Activated CD4-positive, alpha-beta T cell treated with anti-CD3 and anti-CD28 coated beads, Interleukin-2, Interleukin-4, amounts not matched to agents 100 ng/mL and 50 ng/mL, durations not matched to agents 16 hours and 8 hours (primary cell): Measurements from ENCODE around the gene KRT73.
"Not testable (repeated sequence)": the region's sequence is repeated elsewhere in the genome, so short reads cannot be mapped to it uniquely, and the experiment has no call there.

Experiments used
- DNase-seq: peaks from one replicate; pipeline ENCODE4 v3.0.0-alpha.2; 2020; ENCODE audit warnings: low spot score

Gene KRT73

DNA sequence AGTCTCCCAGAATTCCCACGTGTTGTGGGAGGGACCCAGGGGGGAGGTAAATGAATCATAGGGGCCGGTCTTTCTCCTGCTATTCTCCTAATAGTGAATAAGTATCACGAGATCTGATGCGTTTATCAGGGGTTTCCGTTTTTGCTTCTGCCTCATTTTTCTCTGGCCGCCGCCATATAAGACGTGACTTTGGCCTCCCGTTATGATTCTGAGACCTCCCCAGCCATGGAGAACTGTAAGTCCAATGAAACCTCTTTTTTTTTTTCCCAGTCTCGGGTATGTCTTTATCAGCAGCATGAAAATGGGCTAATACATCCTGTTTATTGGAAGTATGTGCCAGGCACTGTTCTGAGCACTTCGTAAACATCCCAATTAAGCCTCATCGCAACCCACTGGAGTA lies 17.9 kb downstream of the KRT73 start:
- no peak for DNase-seq

DNA sequence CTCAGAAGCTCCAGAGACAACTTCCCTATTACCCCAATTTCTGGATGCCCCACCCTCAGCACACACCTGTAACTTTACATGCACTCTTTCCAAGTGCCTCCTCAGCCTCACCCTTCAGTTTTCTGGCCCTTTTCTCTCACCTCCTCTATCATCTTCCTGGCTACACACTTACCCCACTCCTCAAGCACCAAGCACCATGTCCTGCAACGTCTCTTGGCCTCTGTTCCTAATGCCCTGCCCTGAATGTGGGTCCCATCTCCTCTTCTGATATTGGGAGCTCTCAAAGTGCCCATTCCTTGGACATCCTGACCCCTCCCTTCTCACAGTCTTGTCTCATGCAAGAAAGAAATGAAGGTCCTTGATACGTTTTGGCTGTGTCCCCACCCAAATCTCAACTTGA lies 18.3 kb downstream of the KRT73 start:
- DNase-seq: no peak

DNA sequence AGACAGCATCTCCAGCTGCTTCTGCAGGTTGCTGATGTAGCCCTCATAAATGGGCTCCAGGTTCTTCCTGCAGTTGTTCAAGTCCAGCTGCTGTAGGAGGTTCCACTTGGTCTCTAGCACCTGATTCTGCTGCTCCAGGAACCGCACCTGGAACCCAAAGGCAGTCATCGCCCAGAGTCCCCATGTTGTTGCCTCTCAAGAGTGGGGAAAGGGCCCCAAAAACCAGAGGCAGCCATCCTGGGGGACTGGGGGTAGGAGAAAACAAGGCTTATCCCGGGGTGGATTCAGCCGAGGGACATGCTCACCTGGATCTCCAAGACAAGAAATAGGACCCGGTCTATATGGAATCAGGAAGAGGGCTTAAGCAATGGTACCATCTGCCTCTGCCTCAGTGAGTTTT lies 19.4 kb downstream of the KRT73 start:
- no peak for DNase-seq

DNA sequence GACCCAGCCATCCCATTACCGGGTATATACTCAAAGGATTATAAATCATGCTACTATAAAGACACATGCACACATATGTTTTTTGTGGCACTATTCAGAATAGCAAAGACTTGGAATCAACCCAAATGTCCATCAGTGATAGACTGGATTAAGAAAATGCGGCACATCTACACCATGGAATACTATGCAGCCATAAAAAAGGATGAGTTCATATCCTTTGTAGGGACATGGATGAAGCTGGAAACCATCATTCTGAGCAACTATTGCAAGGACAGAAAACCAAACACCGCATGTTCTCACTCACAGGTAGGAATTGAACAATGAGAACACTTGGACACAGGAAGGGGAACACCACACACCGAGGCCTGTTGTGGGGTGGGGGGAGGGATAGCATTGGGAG lies 24.1 kb downstream of the KRT73 start:
- not testable (repeated sequence) for DNase-seq

GRCh38 chr12:52591521-52591920 lies 26.8 kb downstream of the KRT73 start:
- no peak for DNase-seq

- DNase-seq: no peak
Measured at GRCh38 chr12:52590021-52590420, 28.3 kb downstream of the KRT73 start.

DNA sequence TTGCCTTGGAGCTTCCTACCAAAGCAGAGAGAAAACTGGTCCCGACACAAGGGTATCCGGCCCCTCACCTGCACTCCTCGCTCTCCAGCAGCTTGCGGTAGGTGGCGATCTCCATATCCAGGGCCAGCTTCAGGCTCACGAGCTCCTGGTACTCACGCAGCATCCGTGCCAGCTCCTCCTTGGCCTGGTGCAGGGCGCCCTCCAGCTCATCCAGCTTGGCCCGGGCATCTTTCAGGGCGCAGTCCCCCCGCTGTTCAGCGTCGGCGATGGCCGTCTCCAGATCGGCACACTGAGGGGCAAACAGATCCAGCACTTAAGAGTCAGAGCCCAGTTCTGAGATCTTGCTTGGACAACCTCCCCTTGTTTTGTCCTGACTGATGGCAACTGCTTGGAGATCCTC lies 30.8 kb downstream of the KRT73 start:
- no peak for DNase-seq

DNA sequence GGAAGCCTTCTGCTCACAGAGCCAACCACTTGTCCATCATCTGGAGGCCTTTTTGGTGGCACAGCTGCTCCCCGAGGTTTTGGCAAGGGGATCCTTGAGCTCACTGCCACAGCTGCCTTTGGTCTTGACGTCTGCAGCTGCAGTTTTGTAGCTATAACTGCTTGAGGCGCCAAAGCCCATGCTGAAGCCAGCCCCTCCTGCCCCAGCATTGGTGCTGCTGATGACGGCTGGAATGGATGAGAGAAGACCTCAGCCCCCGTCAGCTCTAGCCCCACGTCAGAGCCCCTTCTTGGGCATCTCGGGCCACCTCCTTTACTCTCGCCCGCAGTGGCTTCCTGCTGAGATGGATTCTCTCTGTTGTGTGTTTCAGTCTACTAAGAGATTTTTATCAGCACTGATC lies 32.4 kb downstream of the KRT73 start:
- no peak for DNase-seq

GRCh38 chr12:52585066-52585465 lies 33.3 kb downstream of the KRT73 start:
- DNase-seq: no peak

- DNase-seq: no peak
Measured at GRCh38 chr12:52584156-52584682, 34.1 kb downstream of the KRT73 start.

DNA sequence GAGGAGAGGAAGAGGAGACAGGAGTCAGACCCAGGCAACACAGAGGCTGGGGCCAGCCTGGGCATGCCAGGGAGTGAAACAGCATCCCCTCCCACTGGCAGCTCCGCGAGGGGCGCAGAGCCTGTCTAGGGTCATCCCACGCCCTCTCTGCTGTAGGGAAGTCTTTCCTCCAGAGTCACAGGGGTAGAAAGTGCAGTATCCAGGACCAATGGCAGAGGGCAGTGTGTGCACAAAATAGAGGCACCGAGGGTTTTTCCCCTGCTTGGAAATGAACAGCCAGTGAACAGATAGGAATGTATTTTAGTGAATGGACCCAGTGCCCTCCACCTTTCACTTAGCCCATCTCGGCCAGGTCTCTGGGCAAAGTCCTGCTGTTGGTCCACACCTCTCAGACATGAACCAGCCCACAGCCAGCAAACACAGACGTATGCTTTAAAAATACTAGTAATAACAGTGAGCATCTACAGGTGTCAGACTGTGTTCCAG lies 35.3 kb downstream of the KRT73 start:
- peak; percentile 46 for DNase-seq

DNA sequence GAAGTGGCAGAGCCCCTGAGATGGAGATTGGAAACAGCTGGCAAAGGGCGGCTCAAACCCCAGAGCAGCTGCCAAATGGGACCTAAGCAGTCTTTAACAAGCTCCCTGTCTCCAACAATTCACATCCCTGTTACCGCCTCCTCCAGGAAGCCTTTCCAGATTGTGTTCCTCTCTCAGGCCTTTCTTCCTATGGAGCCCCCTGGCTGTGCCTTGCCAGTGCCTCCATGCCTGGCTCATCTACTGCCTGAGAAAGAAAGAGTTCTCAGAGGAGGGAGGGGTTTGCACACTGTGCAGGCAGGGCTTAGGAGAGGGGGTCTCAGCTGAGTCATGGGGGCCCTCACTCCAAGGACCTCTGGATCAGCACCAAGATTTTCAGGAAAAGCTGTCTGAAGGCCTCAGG lies 35.9 kb downstream of the KRT73 start:
- DNase-seq: no peak

GRCh38 chr12:52581481-52581880 lies 36.9 kb downstream of the KRT73 start:
- DNase-seq: no peak

DNA sequence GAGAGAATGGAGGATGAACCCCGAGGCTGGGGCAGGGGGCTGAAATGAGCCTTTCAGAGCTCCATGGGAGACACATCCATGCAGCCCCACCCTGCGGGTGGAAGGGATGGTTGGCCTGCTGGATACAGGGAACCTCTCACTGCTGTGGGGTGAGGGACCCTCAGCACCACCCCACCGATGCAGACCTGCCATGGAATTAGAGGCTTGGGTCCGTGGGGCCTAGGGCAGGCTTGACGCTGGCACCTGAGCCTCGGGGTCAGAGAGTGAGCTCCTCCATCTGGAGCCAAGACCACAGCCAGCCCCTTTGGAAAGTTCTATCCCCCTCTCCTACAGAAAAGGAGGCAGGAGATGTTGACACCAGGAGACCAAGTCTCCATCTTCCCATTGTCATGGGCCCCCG lies 37.3 kb downstream of the KRT73 start:
- DNase-seq: no peak

- DNase-seq: no peak
Measured at GRCh38 chr12:52580496-52580895, 37.9 kb downstream of the KRT73 start.

DNA sequence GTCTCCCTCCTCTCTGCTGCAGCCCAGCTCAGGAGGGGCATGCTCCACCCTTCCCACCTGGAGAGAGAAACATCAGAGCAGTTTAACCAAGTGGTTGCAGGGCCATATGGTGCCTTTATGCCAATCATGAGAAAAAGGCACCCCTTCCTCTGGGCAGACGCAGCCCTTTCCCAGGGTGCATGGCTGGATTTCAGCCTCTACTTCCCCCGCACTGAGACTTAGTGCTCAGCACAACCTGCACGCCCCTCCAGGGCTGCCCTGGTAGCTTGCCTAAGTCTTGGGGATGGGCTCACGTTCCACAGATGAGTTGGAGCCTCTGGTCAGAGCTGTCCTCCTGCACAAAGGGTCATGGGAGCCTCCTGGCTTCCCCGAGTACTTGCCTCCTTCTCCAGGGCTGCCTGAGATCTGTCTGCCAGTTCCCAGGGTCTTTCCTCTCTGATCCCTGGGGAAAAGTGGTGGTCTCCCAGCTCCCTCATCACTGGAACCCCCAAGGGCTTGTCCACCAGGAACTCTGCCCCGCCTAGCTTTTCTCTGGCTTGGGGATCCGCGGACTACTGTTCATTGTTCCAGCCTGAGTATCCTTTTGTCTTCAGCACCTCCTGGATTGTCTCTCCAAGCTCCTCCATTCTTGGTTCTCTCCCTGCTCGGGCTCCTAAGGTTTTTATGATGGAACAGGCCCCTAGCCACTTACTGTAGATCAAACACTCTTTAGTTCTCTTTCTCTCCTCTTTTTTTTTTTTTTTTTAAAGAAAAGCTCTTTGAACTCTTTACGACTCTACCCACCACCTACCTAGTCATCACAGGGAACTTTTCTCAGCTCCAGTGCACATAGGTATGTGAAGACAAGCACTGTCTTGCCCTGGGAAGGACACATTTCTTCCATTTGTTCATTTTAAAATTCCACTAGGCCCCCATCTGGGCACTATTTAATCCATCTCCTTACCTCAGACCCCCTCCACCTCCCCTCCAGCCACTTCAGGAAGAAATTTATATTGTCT lies 38.6 kb downstream of the KRT73 start:
- DNase-seq: no peak

DNA sequence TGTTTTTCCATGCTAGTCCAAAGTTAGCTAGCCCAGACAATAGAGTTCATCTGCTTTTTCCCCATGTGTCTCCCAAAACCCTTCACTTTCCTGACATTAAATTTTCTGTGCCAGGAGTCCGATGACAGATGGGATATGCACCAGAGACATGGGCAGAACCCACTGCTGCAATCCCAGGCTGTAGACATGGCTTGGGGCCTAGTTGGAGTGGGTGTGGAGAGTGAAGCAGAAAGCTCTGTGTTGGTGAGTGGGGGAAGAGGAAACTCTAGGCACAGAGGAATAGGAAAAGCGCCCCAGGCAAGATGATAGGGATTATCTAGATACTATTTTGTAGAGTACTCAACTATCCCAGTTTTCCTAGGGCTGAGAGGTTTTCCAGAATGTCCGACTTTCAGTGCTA lies 39.9 kb downstream of the KRT73 start:
- no peak for DNase-seq

DNA sequence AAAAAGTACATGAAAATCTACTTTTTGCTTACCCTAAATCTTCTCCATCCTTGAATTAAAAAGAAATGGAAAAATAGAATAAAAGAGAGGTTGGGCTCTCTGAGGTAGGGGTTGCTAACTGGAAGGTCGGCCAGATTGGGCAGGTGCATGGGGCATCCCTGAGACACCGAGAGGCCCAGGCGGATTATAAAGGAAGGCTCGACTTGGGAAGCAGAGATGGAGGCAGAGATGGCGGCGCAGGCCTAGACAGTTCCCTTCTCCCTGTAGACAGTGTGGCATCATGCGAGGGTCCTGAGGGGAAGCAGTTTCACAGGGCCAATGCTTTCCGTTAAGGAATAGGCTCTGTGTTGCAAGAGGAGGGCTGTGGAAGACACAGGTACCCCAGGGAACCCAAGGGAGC lies 41.0 kb downstream of the KRT73 start:
- DNase-seq: no peak

- no peak for DNase-seq
Measured at GRCh38 chr12:52575948-52576347, 42.4 kb downstream of the KRT73 start.

GRCh38 chr12:52575256-52575655 lies 43.1 kb downstream of the KRT73 start:
- no peak for DNase-seq

DNA sequence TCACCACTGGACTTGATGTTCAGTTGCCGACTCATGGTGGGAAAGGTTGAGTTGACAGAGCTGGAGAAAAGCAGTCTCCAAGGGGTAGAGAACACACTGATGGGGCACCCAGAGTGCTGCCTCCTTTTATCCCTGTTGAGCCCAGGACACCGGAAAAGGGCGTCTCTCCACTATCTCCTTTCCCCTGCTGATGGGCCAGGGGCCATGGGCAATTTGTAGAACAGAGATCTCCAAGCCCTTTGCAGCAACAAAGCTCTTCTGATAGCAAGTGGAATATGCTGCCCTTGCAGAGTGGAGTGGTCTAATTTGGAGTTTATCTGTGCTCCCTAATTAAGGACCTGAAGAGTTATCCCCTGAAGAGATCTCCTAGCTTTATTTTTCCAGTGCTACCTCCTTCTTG lies 44.6 kb downstream of the KRT73 start, which contains the start of gene KRT74:
KRT74 (minus strand) TSS at position 101 of the 400 bp plus-strand sequence; CDS start at position 35, 66 bp downstream.
- no peak for DNase-seq

- DNase-seq: no peak
Measured at GRCh38 chr12:52573306-52573705, 45.1 kb downstream of the KRT73 start.

- DNase-seq: no peak
Measured at GRCh38 chr12:52570511-52570910, 47.8 kb downstream of the KRT73 start.
